ENCODE results near the gene IPO13. TPM values are rescaled to one million over a fixed set of nuclear protein-coding genes. Genes with fewer than 3 reads are reported as not detected.

Gene IPO13
- total RNA-seq, 2 donors from 2014 or later = 18.6 to 21.5 TPM

DNA sequence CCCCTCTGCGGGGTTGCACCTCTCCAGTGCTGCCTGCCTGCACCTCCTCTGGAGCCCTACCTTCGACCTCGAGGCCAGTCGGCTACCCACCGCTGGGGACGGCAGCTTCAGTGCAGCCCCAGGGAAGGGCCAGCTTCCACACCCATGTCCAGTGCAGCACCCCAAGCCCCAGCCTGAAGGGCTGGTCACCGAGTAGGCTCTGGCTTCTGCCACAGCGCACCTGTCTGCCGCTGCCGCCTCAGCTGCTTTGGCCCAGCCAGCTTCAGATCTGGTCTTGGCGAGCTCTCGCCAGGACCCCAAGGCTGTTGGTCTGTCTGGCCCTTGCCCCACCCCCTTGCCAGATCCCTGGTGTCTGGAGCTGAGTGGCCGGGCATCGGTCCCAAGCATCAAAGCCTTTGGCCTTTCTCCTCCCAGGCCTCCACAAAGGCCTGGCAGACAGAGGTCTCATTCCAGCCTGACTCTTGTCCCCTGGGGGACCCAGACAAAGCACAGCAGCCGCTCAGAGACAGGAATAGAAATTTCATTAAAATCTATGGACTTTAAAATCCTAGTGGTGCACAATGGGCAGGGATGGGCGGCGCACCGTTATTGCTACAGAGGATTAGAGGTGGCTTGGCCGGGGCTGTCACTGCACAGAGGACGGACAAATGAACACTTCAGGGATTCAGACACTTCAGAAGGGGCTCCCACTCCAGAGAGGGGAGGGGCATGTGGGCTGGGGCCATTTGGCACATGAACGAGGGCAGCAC is 49.4 kb downstream of the IPO13 start:
- TF ChIP-seq, protein P1, sequence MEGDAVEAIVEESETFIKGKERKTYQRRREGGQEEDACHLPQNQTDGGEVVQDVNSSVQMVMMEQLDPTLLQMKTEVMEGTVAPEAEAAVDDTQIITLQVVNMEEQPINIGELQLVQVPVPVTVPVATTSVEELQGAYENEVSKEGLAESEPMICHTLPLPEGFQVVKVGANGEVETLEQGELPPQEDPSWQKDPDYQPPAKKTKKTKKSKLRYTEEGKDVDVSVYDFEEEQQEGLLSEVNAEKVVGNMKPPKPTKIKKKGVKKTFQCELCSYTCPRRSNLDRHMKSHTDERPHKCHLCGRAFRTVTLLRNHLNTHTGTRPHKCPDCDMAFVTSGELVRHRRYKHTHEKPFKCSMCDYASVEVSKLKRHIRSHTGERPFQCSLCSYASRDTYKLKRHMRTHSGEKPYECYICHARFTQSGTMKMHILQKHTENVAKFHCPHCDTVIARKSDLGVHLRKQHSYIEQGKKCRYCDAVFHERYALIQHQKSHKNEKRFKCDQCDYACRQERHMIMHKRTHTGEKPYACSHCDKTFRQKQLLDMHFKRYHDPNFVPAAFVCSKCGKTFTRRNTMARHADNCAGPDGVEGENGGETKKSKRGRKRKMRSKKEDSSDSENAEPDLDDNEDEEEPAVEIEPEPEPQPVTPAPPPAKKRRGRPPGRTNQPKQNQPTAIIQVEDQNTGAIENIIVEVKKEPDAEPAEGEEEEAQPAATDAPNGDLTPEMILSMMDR (conservative IDR thresholded peaks at IDR 0.05) = no peak
- Mint-ChIP-seq H3K36me3 (ENCODE audit: low read depth) (peaks cover 7% of the 10 kb centered on the region), H3K4me1 (peaks cover 45% of the 10 kb centered on the region), H3K9me3 (no peaks in the 10 kb centered on the region), H3K4me3 (no peak overlapping the region), H3K27ac (no peak overlapping the region), H3K27me3 (ENCODE audit: insufficient read depth) (no peaks in the 10 kb centered on the region)
- H3K27me3 ChIP-seq (ENCODE audit: control insufficient read depth, insufficient read depth, low read length, poor library complexity, severe bottlenecking) = no peaks in the 10 kb centered on the region
- peak overlapping the region; percentile 68 for H3K27ac ChIP-seq (ENCODE audit: low read depth, low read length)
- H3K9me3 ChIP-seq (ENCODE audit: control insufficient read depth, low read length) = no peaks in the 10 kb centered on the region
- H3K4me1 ChIP-seq (ENCODE audit: control insufficient read depth, insufficient read depth, low read length) = peaks cover 35% of the 10 kb centered on the region
- H3K4me3 ChIP-seq (ENCODE audit: low read length) = no peak overlapping the region
- DNase-seq = no peak
- H3K9ac ChIP-seq (ENCODE audit: extremely low read depth, low read length, poor library complexity, severe bottlenecking) = no peak overlapping the region
- 83 to 93% methylated on average over 12 to 21 of the region's 21 CpGs for WGBS, 2 experiments (ENCODE audit: insufficient coverage in 1 of 2, insufficient read length in 1 of 2)
- no peaks in the 10 kb centered on the region for H3K36me3 ChIP-seq (ENCODE audit: control insufficient read depth, insufficient read depth, low read length)

DNA sequence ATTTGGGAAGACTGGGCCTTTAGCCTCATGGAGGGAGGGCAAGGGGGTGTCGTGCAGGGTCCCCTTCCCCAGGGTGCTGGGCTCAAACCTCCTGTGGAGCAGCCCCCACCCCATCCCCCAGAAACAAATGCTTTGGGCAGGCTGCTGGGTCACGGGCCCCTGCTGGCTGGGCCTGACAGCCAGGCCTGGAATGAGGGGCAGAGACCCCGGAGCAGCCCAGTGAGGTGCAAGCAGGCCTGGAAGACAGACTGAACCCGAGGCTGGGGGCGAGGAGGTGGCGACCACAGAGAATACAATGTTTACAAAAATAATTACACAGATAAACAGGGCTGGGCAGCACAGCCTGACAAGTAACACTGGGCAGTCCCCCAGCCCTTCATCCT is 50.0 kb downstream of the IPO13 start:
- Mint-ChIP-seq H3K4me1 (peaks cover 46% of the 10 kb centered on the region), H3K27ac (no peak overlapping the region), H3K36me3 (ENCODE audit: low read depth) (peaks cover 9% of the 10 kb centered on the region), H3K4me3 (no peak overlapping the region), H3K9me3 (no peaks in the 10 kb centered on the region), H3K27me3 (ENCODE audit: insufficient read depth) (no peaks in the 10 kb centered on the region)
- H3K9ac ChIP-seq (ENCODE audit: extremely low read depth, low read length, poor library complexity, severe bottlenecking) = no peak overlapping the region
- peak overlapping the region; percentile 68 for H3K27ac ChIP-seq (ENCODE audit: low read depth, low read length)
- no peaks in the 10 kb centered on the region for H3K27me3 ChIP-seq (ENCODE audit: control insufficient read depth, insufficient read depth, low read length, poor library complexity, severe bottlenecking)
- no peak overlapping the region for H3K4me3 ChIP-seq (ENCODE audit: low read length)
- H3K4me1 ChIP-seq (ENCODE audit: control insufficient read depth, insufficient read depth, low read length) = peaks cover 35% of the 10 kb centered on the region
- H3K36me3 ChIP-seq (ENCODE audit: control insufficient read depth, insufficient read depth, low read length) = no peaks in the 10 kb centered on the region
- DNase-seq = no peak
- WGBS, 2 experiments (ENCODE audit: insufficient coverage in 1 of 2, insufficient read length in 1 of 2) = 86 to 93% methylated on average over 1 to 6 of the region's 6 CpGs
- TF ChIP-seq, protein P1 (conservative IDR thresholded peaks at IDR 0.05) = no peak
- no peaks in the 10 kb centered on the region for H3K9me3 ChIP-seq (ENCODE audit: control insufficient read depth, low read length)

DNA sequence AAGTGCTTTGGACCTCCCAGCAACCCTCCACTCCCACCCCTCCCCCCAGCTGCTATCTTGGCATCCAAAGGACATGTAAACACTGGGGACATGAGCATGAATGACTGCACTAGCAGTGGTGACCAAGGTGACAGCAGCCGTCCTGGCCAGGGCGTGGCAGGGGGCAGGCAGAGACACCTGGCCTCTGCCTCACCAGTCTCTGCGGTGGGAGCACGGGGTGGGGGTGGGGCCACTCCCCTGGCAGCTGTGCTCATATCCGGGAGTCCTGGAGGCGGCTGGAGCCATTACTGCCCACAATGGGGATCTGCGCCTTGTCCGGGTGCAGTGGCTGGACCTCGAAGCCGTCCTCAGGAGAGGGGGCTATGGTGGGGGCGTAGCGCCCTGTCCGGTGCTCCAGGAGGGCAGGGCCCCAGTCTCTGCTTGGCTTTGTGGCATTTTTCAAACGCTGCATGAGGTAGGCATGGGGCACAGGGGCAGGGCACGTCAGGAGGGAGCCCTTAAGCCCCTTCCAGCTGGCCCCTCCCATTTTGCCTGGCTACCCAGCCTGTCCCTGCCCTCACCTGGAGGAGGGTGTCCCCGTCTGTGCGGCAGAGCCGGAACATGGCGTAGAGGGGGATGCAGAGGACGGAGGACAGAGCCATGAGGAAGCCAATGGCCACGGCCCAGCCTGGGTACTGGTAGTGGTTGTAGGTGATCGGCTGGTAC is 50.7 kb downstream of the IPO13 start:
- Mint-ChIP-seq H3K27me3 (ENCODE audit: insufficient read depth) (no peaks in the 10 kb centered on the region), H3K4me3 (no peak overlapping the region), H3K27ac (no peak overlapping the region), H3K36me3 (ENCODE audit: low read depth) (peaks cover 13% of the 10 kb centered on the region), H3K4me1 (peaks cover 45% of the 10 kb centered on the region), H3K9me3 (no peaks in the 10 kb centered on the region)
- TF ChIP-seq, protein P1 (conservative IDR thresholded peaks at IDR 0.05) = no peak
- WGBS, 2 experiments (ENCODE audit: insufficient coverage in 1 of 2, insufficient read length in 1 of 2) = 89 to 90% methylated on average over 15 to 22 of the region's 22 CpGs
- Histone ChIP-seq H3K27ac (ENCODE audit: low read depth, low read length) (peak overlapping the region; percentile 68), H3K36me3 (ENCODE audit: control insufficient read depth, insufficient read depth, low read length) (no peaks in the 10 kb centered on the region), H3K9ac (ENCODE audit: extremely low read depth, low read length, poor library complexity, severe bottlenecking) (no peak overlapping the region), H3K27me3 (ENCODE audit: control insufficient read depth, insufficient read depth, low read length, poor library complexity, severe bottlenecking) (no peaks in the 10 kb centered on the region), H3K4me3 (ENCODE audit: low read length) (no peak overlapping the region), H3K4me1 (ENCODE audit: control insufficient read depth, insufficient read depth, low read length) (peaks cover 30% of the 10 kb centered on the region), H3K9me3 (ENCODE audit: control insufficient read depth, low read length) (no peaks in the 10 kb centered on the region)
- DNase-seq = no peak
